IMR-90 (cell line): ENCODE data around the gene CDA. TPM values are rescaled to one million over a fixed set of nuclear protein-coding genes. Genes with fewer than 3 reads are reported as not detected.

Experiments used
- ATAC-seq: fragments of 200-7000 bp; cut with Tn5 transposase; 2 replicates; pipeline ENCODE4 v1.9.1; 2020; ENCODE audit warnings: low read depth, mild to moderate bottlenecking, moderate library complexity
- BruUV-seq: library from RNA; stranded (reverse); fragments of 400-500 nt; replicated peaks from 2 replicates; lab custom pipeline; 2021; lab: Mats Ljungman, UMichigan
- CTCF ChIA-PET: fragments of 300-600 bp; formaldehyde crosslinking; extraction: SDS; loops from one replicate; lab custom pipeline; 2021; ENCODE audit warnings: antibody characterized with exemption; lab: Yijun Ruan, JAX
- POLR2A ChIA-PET: fragments of 300-600 bp; sonication (Branson Sonifier 250); formaldehyde crosslinking; loops from one replicate; lab custom pipeline; 2022; ENCODE audit warnings: antibody characterized with exemption; ENCODE audit not compliant: unreplicated experiment; lab: Charles Lee
- DNase-seq: peaks from one replicate; pipeline ENCODE4 v3.0.0; 2013
- H2AFZ ChIP-seq: replicated peaks from 2 replicates; pipeline ENCODE3; 2013; ENCODE audit warnings: low read length, mild to moderate bottlenecking; ENCODE audit not compliant: poor library complexity
- H2AK5ac ChIP-seq: 2 replicates; pipeline ENCODE4 v1.6.1; 2013; ENCODE audit warnings: low read depth, low read length, inconsistent platforms
- H2AK9ac ChIP-seq: replicated peaks from 2 replicates; pipeline ENCODE3; 2013; ENCODE audit warnings: mild to moderate bottlenecking, low read depth, low read length, moderate library complexity; ENCODE audit not compliant: poor library complexity
- H2BK120ac ChIP-seq: 2 replicates; pipeline ENCODE4 v1.6.1; 2013; ENCODE audit warnings: low read depth, low read length, inconsistent platforms
- H2BK15ac ChIP-seq: 3 replicates; pipeline ENCODE4 v1.6.1; 2013; ENCODE audit warnings: low read depth, low read length, inconsistent platforms
- H2BK20ac ChIP-seq: 2 replicates; pipeline ENCODE4 v1.6.1; 2013; ENCODE audit warnings: low read depth, mild to moderate bottlenecking, inconsistent platforms, low read length, moderate library complexity
- H2BK5ac ChIP-seq: 2 replicates; pipeline ENCODE4 v1.6.1; 2013; ENCODE audit warnings: mild to moderate bottlenecking, low read depth, low read length, inconsistent platforms; ENCODE audit not compliant: poor library complexity, severe bottlenecking
- H3K14ac ChIP-seq: replicated peaks from 2 replicates; pipeline ENCODE4 v1.6.1; 2013; ENCODE audit warnings: low read depth, low read length, inconsistent platforms
- H3K18ac ChIP-seq: 2 replicates; pipeline ENCODE4 v1.6.1; 2013; ENCODE audit warnings: low read depth, low read length, control low read depth
- H3K23ac ChIP-seq: 2 replicates; pipeline ENCODE4 v1.6.1; 2013; ENCODE audit warnings: low read depth, low read length, inconsistent platforms
- H3K27ac ChIP-seq: 2 replicates; pipeline ENCODE4 v1.5.1; 2013; ENCODE audit warnings: mild to moderate bottlenecking, control low read depth, low read length; ENCODE audit not compliant: insufficient read depth
- H3K27me3 ChIP-seq: 2 replicates; pipeline ENCODE4 v1.6.1; 2013; ENCODE audit warnings: low read length; ENCODE audit not compliant: control insufficient read depth, insufficient read depth
- H3K36me3 ChIP-seq: 2 replicates; pipeline ENCODE4 v1.6.1; 2013; ENCODE audit warnings: low read length, mixed read lengths; ENCODE audit not compliant: control insufficient read depth, insufficient read depth
- H3K4ac ChIP-seq: 2 replicates; pipeline ENCODE4 v1.6.1; 2013; ENCODE audit warnings: low read depth, low read length, inconsistent platforms
- H3K4me1 ChIP-seq: 2 replicates; pipeline ENCODE4 v1.6.1; 2013; ENCODE audit warnings: low read length, mixed read lengths; ENCODE audit not compliant: control insufficient read depth, insufficient read depth
- H3K4me2 ChIP-seq: 2 replicates; pipeline ENCODE4 v1.6.1; 2013; ENCODE audit warnings: low read depth, mild to moderate bottlenecking, control low read depth, low read length, moderate library complexity
- H3K4me3 ChIP-seq: 2 replicates; pipeline ENCODE4 v1.5.1; 2013; ENCODE audit warnings: low read depth, mild to moderate bottlenecking, control low read depth, low read length, moderate library complexity; ENCODE audit not compliant: insufficient read depth
- H3K56ac ChIP-seq: 2 replicates; pipeline ENCODE4 v1.6.1; 2013; ENCODE audit warnings: low read length, inconsistent platforms; ENCODE audit not compliant: insufficient read depth; ENCODE audit errors: extremely low read depth
- H3K79me1 ChIP-seq, 2 experiments: 2 replicates each; pipeline ENCODE4 v1.6.1; 2013; ENCODE audit warnings: low read length in 2 of 2, inconsistent platforms in 1 of 2, low read depth in 1 of 2
- H3K9ac ChIP-seq: 2 replicates; pipeline ENCODE4 v1.6.1; 2013; ENCODE audit warnings: low read depth, low read length, control low read depth
- H3K9me1 ChIP-seq: 2 replicates; pipeline ENCODE4 v1.6.1; 2013; ENCODE audit warnings: low read length, inconsistent platforms; ENCODE audit not compliant: insufficient read depth
- H3K9me3 ChIP-seq: 2 replicates; pipeline ENCODE4 v1.6.1; 2013; ENCODE audit warnings: low read length; ENCODE audit not compliant: control insufficient read depth, insufficient read depth
- H4K20me1 ChIP-seq: 2 replicates; pipeline ENCODE4 v1.6.1; 2013; ENCODE audit warnings: low read length, inconsistent platforms; ENCODE audit not compliant: insufficient read depth
- H4K5ac ChIP-seq: 2 replicates; pipeline ENCODE4 v1.6.1; 2013; ENCODE audit warnings: mild to moderate bottlenecking, low read depth, low read length, control low read depth
- H4K8ac ChIP-seq, 2 experiments: 2 replicates each; pipeline ENCODE4 v1.6.1; 2013; ENCODE audit warnings: low read depth in 2 of 2, low read length in 2 of 2, control low read depth in 1 of 2, inconsistent platforms in 1 of 2
- H4K91ac ChIP-seq: 2 replicates; pipeline ENCODE4 v1.6.1; 2013; ENCODE audit warnings: low read depth, low read length, inconsistent platforms; ENCODE audit not compliant: insufficient read depth
- BHLHE40 ChIP-seq: fragments of 150-350 bp; IDR thresholded peaks from 2 replicates; pipeline ENCODE4 v1.6.1; 2016; ENCODE audit warnings: mild to moderate bottlenecking, low read depth, low read length
- CEBPB ChIP-seq: IDR thresholded peaks from 2 replicates; pipeline ENCODE4 v1.6.1; 2012; ENCODE audit warnings: low read depth, low read length, improper control_type of control experiment
- CHD1 ChIP-seq: IDR thresholded peaks from 2 replicates; pipeline ENCODE4 v1.6.1; 2012; ENCODE audit warnings: low read depth, low read length, improper control_type of control experiment
- CTCF ChIP-seq: conservative IDR thresholded peaks from 2 replicates; pipeline ENCODE4 v1.5.1; 2012; ENCODE audit warnings: mild to moderate bottlenecking, low read depth, low read length, improper control_type of control experiment
- ELK1 ChIP-seq: fragments of 150-350 bp; IDR thresholded peaks from 2 replicates; pipeline ENCODE4 v1.6.1; 2016; ENCODE audit warnings: low read depth, mild to moderate bottlenecking, low read length, moderate library complexity, borderline replicate concordance
- FOS ChIP-seq: fragments of 150-350 bp; IDR thresholded peaks from 2 replicates; pipeline ENCODE4 v1.6.1; 2016; ENCODE audit warnings: low read depth, low read length
- MAFK ChIP-seq: IDR thresholded peaks from 2 replicates; pipeline ENCODE4 v1.6.1; 2012; ENCODE audit warnings: low read depth, low read length, improper control_type of control experiment
- MAZ ChIP-seq: IDR thresholded peaks from 2 replicates; pipeline ENCODE4 v1.6.1; 2012; ENCODE audit warnings: low read depth, mild to moderate bottlenecking, low read length, improper control_type of control experiment, moderate library complexity, borderline replicate concordance
- RAD21 ChIP-seq: IDR thresholded peaks from 2 replicates; pipeline ENCODE4 v1.6.1; 2012; ENCODE audit warnings: low read length, improper control_type of control experiment
- RCOR1 ChIP-seq: IDR thresholded peaks from 2 replicates; pipeline ENCODE4 v1.6.1; 2012; ENCODE audit warnings: mild to moderate bottlenecking, low read length, improper control_type of control experiment; ENCODE audit not compliant: insufficient replicate concordance
- SMC3 ChIP-seq: fragments of 150-350 bp; IDR thresholded peaks from 2 replicates; pipeline ENCODE4 v1.6.1; 2016; ENCODE audit warnings: low read depth, mild to moderate bottlenecking, antibody characterized with exemption, low read length, moderate library complexity
- USF2 ChIP-seq: fragments of 150-350 bp; IDR thresholded peaks from 2 replicates; pipeline ENCODE4 v1.6.1; 2017; ENCODE audit warnings: mild to moderate bottlenecking, antibody characterized with exemption, low read length, low read depth
- WGBS, 2 experiments: methylation state at CpG; one replicate each; pipeline versions ENCODE4 v1.1.5 to v1.1.7; 2013; ENCODE audit warnings: missing lambda C conversion rate in 2 of 2; ENCODE audit not compliant: insufficient read length in 1 of 2; ENCODE audit errors: extremely low coverage in 2 of 2; 5-methylcytosine and 5-hydroxymethylcytosine counted together
- dilution Hi-C: fragments of 300-500 bp; cut with HindIII; formaldehyde crosslinking; loops from one replicate; pipeline ENCODE4 v1.14.3; 2018; ENCODE audit warnings: low sequenced_read_pairs; ENCODE audit not compliant: unreplicated experiment
- in situ Hi-C: fragments of 300-500 bp; cut with MboI; formaldehyde crosslinking; loops from 3 replicates; pipeline ENCODE4 v1.14.3; 2019; ENCODE audit warnings: low sequenced_read_pairs, inconsistent platforms, mixed read lengths
- intact Hi-C: fragments of 100-400 bp; cut with micrococcal nuclease; formaldehyde crosslinking; loops from 2 replicates; pipeline ENCODE4 v1.10.0; 2022
- polyA plus RNA-seq, 3 experiments: library from polyadenylated mRNA; depleted of rRNA; stranded (reverse); fragments of >200 nt; gene quantifications; 2 replicates each; pipeline ENCODE4 v1.2.3, GENCODE V29; 2012; ENCODE audit warnings: low replicate concordance in 1 of 3
- total RNA-seq: library from RNA; depleted of rRNA; stranded (reverse); fragments of >200 nt; gene quantifications from 2 replicates; pipeline ENCODE4 v1.2.3, GENCODE V29; 2012

CDA gene
- total and polyA plus RNA-seq, 2 of the 4 experiments (the other 2 are of a cell fraction) = 0.90 to 9.4 TPM

- H2AK9ac ChIP-seq = peak overlapping the region; percentile 96
- peak overlapping the region; percentile 61 to 89 for H4K8ac ChIP-seq
- H3K9me3 ChIP-seq = no peaks in the 10 kb centered on the region
- H2BK5ac ChIP-seq = peak overlapping the region; percentile 98
- H2BK15ac ChIP-seq = peak overlapping the region; percentile 90; the same call in 2 of the 3 replicates
- peak overlapping the region; percentile 90 for H3K23ac ChIP-seq
- H3K56ac ChIP-seq = peak overlapping the region; percentile 62
- H4K20me1 ChIP-seq = no peaks in the 10 kb centered on the region
- in situ Hi-C loops = no loop called here
- H2AK5ac ChIP-seq = peak overlapping the region; percentile 95
- no peaks in the 10 kb centered on the region for H3K36me3 ChIP-seq
- peak overlapping the region; percentile 80; the same call in 1 of the 2 replicates for H4K5ac ChIP-seq
- POLR2A ChIA-PET = no interaction called here
- H3K9ac ChIP-seq = no peak overlapping the region
- intact Hi-C loops = no loop called here
- dilution Hi-C loops = no loop called here
- H3K4me2 ChIP-seq = peak overlapping the region; percentile 20; the same call in 1 of the 2 replicates
- BruUV-seq = no TSS peak
- WGBS, 2 experiments = 100% methylated on average over 1 of the region's 9 CpGs; no CpG with 5 or more reads in 1 of the 2 experiments
- peak overlapping the region; percentile 94 for H4K91ac ChIP-seq
- H2BK120ac ChIP-seq = peak overlapping the region; percentile 98
- H3K27me3 ChIP-seq = no peaks in the 10 kb centered on the region
- H3K14ac ChIP-seq = peak overlapping the region; percentile 92
- no peak overlapping the region for H3K4me3 ChIP-seq
- CTCF ChIA-PET = interaction anchor here (0.9 kb wide), 1 partner anchor 29 kb away, joined by 5 read pairs; no protein-coding TSS in a partner anchor
- ATAC-seq (peak; percentile 86), DNase-seq (peak; percentile 96)
- H3K79me1 ChIP-seq = no peaks in the 10 kb centered on the region
- peak overlapping the region; percentile 50 for H2AFZ ChIP-seq
- peak overlapping the region; percentile 61 for H3K27ac ChIP-seq
- H3K4me1 ChIP-seq = peaks cover 22% of the 10 kb centered on the region
- H3K18ac ChIP-seq = peak overlapping the region; percentile 73; the same call in 1 of the 2 replicates
- H2BK20ac ChIP-seq = peak overlapping the region; percentile 96
- H3K4ac ChIP-seq = peak overlapping the region; percentile 96
- peaks cover 26% of the 10 kb centered on the region for H3K9me1 ChIP-seq
- no peak for TF ChIP-seq RCOR1
- TF ChIP-seq ELK1 = no peak
- no peak for TF ChIP-seq RAD21
- peak; percentile 91 for TF ChIP-seq FOS
- no peak for TF ChIP-seq SMC3
- TF ChIP-seq CTCF = no peak
- peak; percentile 21; the same call in 1 of the 2 replicates for TF ChIP-seq MAZ
- peak; percentile 89 for TF ChIP-seq CEBPB
- TF ChIP-seq MAFK = no peak
- peak; percentile 79; the same call in 1 of the 2 replicates for TF ChIP-seq USF2
- no peak for TF ChIP-seq BHLHE40
- no peak for TF ChIP-seq CHD1
These were observed 14.9 kb downstream of the CDA start for GRCh38 chr1:20603504-20604464.
